Measurements from ENCODE around the gene TM7SF2.

Gene TM7SF2

DNA sequence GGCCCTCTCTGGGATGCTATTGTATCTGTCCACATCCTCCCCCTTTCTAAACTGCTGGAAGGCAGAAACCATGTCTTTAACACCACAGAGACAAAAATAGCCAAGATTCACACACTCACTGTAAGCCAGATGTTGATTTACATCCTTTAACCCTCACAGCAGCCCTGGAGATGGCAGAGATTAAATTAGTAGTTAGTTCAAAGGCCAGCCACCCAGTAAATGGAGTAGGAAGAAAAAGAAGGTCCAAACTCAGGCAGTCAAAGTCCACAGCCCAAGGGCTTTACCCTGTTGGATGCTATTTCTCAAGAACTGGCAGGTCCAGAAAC is 8.0 kb downstream of the TM7SF2 start:
- TF ChIP-seq POLR2A (IDR thresholded peaks at IDR 0.05; ENCODE audit: extremely low read depth, insufficient read length): no peak
- TF ChIP-seq, protein P1, sequence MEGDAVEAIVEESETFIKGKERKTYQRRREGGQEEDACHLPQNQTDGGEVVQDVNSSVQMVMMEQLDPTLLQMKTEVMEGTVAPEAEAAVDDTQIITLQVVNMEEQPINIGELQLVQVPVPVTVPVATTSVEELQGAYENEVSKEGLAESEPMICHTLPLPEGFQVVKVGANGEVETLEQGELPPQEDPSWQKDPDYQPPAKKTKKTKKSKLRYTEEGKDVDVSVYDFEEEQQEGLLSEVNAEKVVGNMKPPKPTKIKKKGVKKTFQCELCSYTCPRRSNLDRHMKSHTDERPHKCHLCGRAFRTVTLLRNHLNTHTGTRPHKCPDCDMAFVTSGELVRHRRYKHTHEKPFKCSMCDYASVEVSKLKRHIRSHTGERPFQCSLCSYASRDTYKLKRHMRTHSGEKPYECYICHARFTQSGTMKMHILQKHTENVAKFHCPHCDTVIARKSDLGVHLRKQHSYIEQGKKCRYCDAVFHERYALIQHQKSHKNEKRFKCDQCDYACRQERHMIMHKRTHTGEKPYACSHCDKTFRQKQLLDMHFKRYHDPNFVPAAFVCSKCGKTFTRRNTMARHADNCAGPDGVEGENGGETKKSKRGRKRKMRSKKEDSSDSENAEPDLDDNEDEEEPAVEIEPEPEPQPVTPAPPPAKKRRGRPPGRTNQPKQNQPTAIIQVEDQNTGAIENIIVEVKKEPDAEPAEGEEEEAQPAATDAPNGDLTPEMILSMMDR (IDR thresholded peaks at IDR 0.05; ENCODE audit: low read depth, low read length): no peak
- TF ChIP-seq, protein P2, sequence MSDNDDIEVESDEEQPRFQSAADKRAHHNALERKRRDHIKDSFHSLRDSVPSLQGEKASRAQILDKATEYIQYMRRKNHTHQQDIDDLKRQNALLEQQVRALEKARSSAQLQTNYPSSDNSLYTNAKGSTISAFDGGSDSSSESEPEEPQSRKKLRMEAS (IDR thresholded peaks at IDR 0.05; ENCODE audit: low read depth, low read length): no peak
- no peak for TF ChIP-seq MYC (IDR thresholded peaks at IDR 0.05; ENCODE audit: low read depth, low read length)
- H3K4me3 ChIP-seq (ENCODE audit: low read depth, low read length): no peak overlapping the region
- no peak for DNase-seq (ENCODE audit: low read depth)

DNA sequence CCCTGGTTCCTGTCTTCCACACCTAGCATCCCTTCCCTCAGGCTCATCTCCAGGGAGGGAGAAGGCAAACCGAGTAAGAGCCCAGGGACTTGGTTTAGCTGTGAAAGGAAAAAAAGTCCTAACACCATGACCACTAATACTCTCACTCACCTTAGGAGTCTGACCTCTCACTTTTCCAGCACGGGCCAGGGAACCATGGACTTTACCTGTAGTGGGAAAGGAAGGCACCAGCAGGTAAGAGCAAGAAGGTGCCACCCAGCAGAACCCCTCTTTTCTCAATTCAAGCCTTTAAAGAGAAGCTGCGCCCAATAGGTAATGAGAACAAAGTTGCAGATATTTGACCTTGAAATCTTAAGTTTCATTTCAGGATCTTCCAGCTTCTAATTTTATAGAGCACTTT is 9.2 kb downstream of the TM7SF2 start:
- DNase-seq (ENCODE audit: low read depth): no peak
- peak overlapping the region; percentile 88 for H3K4me3 ChIP-seq (ENCODE audit: low read depth, low read length)
- TF ChIP-seq, protein P1 (IDR thresholded peaks at IDR 0.05; ENCODE audit: low read depth, low read length): no peak
- TF ChIP-seq, protein P2 (IDR thresholded peaks at IDR 0.05; ENCODE audit: low read depth, low read length): no peak
- TF ChIP-seq MYC (IDR thresholded peaks at IDR 0.05; ENCODE audit: low read depth, low read length): no peak
- TF ChIP-seq POLR2A (IDR thresholded peaks at IDR 0.05; ENCODE audit: extremely low read depth, insufficient read length): no peak

DNA sequence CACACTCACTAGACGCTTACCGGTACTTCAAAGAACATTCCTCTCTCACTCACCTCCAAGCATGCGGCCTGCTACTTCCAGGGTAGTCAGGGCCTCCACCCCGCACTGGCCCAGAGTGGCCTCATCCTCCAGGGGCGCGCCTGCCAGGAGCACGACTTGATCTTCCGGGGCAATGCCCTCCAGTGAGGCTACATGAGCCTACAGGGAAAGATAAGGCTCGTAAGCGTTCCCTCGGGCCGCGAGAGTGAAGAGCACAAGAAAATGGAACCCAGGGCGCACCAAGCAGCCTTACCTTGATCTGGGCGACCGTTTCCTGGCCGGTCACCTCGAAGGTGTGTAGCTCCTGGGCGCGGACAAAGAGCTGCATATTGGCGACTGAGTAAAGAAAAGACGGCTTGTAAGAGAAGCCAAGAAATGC is 9.8 kb downstream of the TM7SF2 start:
- peak overlapping the region; percentile 88 for H3K4me3 ChIP-seq (ENCODE audit: low read depth, low read length)
- TF ChIP-seq, protein P1 (IDR thresholded peaks at IDR 0.05; ENCODE audit: low read depth, low read length): no peak
- no peak for TF ChIP-seq POLR2A (IDR thresholded peaks at IDR 0.05; ENCODE audit: extremely low read depth, insufficient read length)
- TF ChIP-seq, protein P2 (IDR thresholded peaks at IDR 0.05; ENCODE audit: low read depth, low read length): no peak
- TF ChIP-seq MYC (IDR thresholded peaks at IDR 0.05; ENCODE audit: low read depth, low read length): no peak
- peak; percentile 51 for DNase-seq (ENCODE audit: low read depth)

DNA sequence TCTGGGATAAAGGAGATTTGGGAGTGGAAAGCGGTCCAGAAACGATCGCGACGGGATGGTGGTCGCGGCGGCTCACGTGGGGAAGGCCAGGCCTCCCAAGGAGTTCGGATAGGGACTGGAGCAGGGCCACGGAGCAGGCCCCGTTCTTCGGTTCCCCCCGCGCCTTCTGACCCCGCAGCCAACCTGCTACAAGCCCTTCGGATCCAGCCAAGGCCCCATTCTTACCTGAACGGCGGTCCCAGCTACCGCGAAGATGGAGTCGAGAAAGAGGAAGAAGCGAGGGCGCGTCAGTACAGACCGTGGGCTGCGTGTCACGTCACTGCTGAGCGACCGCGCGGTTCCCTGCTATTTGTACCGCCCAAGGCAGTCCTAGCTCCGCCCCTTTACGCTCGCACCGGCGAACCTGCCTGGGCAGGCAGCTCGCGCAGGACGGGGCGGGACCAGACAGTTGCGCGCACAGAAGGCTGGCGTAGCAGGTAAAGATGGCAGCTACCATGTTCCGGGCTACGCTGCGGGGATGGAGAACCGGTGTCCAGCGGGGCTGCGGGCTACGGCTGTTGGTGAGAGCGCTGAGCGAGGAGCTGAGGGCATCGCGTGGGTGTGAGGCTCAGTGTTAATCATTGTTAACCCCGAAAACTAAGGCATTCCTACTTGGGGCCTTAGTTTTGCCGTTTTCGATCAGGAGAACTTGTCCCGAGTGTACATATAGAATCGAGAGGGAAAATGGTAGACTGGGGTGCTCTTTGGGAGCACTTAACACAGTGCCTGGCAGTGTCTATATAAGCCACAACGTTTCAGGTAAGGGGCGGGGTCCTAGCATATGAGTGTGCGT is 10.4 kb downstream of the TM7SF2 start, which contains the start of the genes FAU and MRPL49:
FAU (minus strand) TSS at position 270 of the 832 bp plus-strand sequence. CDS start 321 bp downstream, outside the sequence.
MRPL49 (plus strand) TSS at position 457 of the 832 bp plus-strand sequence; CDS start at position 483, 26 bp downstream.
- H3K4me3 ChIP-seq (ENCODE audit: low read depth, low read length): peak within 1 kb of the TSS; percentile 88
- TF ChIP-seq, protein P2 (IDR thresholded peaks at IDR 0.05; ENCODE audit: low read depth, low read length): peak; percentile 63
- TF ChIP-seq, protein P1 (IDR thresholded peaks at IDR 0.05; ENCODE audit: low read depth, low read length): no peak
- TF ChIP-seq MYC (IDR thresholded peaks at IDR 0.05; ENCODE audit: low read depth, low read length) (peak; percentile 90), POLR2A (IDR thresholded peaks at IDR 0.05; ENCODE audit: extremely low read depth, insufficient read length) (peak; percentile 91)
- DNase-seq (ENCODE audit: low read depth): peak; percentile 99

DNA sequence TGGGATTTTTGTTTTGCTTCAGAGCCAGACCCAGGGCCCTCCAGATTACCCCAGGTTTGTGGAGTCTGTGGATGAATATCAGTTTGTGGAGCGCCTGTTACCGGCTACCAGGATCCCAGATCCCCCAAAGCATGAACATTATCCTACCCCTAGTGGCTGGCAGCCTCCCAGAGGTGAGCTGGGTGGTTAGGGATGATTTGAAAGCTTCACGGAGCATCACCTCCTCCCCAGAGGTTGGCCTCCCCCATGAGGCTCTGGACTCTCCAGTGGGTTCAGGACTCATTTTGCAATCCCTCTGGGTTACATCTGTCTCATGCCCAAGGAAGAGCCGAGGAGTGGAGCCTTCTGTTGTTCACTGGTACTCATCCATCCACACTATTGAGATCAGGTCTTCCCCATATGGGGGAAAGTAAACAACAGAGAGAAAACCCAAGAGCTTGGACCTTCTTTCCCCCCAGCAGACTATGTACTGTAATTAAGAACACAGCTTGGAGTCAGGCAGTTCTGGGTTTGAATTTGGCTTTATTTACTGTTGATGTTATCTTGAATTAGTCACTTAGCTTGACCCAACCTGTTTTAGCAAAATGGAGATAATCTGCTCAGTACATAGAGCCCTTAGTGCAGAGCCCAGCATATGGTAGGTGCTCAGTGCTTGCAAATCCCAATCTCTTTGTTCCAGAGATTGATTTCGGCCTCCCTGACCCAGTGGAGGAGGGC is 13.0 kb downstream of the TM7SF2 start:
- no peak for DNase-seq (ENCODE audit: low read depth)
- no peak overlapping the region for H3K4me3 ChIP-seq (ENCODE audit: low read depth, low read length)
- TF ChIP-seq, protein P2 (IDR thresholded peaks at IDR 0.05; ENCODE audit: low read depth, low read length): no peak
- TF ChIP-seq MYC (IDR thresholded peaks at IDR 0.05; ENCODE audit: low read depth, low read length): no peak
- TF ChIP-seq, protein P1 (IDR thresholded peaks at IDR 0.05; ENCODE audit: low read depth, low read length): no peak
- TF ChIP-seq POLR2A (IDR thresholded peaks at IDR 0.05; ENCODE audit: extremely low read depth, insufficient read length): no peak
